ENCODE results near the gene TBC1D1. TPM values are rescaled to one million over a fixed set of nuclear protein-coding genes. Genes with fewer than 3 reads are reported as not detected.
A peak's percentile ranks its signal among the peaks of the same experiment; 100 is the strongest.

The TBC1D1 gene
- total and polyA plus RNA-seq, 5 donors from 2014 or later = 12.3 to 48.2 (median 19.4) TPM

GRCh38 chr4:37862961-37863360 lies 27.9 kb upstream of the TBC1D1 start:
- peaks cover 27% of the 10 kb centered on the region for H3K36me3 ChIP-seq (ENCODE audit: control insufficient read depth, insufficient read depth, low read length)
- H3K36me3 Mint-ChIP-seq = peaks cover 44% of the 10 kb centered on the region
- ATAC-seq (ENCODE audit: low read depth in 2 of 2) = no peak
- peaks cover 0 to 3% (median 0%) of the 10 kb centered on the region in 4 donors for H3K4me1 Mint-ChIP-seq
- no peaks in the 10 kb centered on the region for H3K4me1 ChIP-seq (ENCODE audit: control insufficient read depth, insufficient read depth, low read length, poor library complexity, severe bottlenecking)
- no peak overlapping the region for H3K27ac ChIP-seq (ENCODE audit: insufficient read depth, low read length, poor library complexity, severe bottlenecking)
- H3K9me3 ChIP-seq (ENCODE audit: control insufficient read depth in 2 of 2, low read length in 2 of 2) = no peaks in the 10 kb centered on the region
- H3K27ac Mint-ChIP-seq = peak overlapping the region in 1 of 3 donors; percentile 17
- no peaks in the 10 kb centered on the region for H3K27me3 Mint-ChIP-seq
- no peak overlapping the region for H3K4me3 ChIP-seq (ENCODE audit: low read depth, low read length)
- no peak overlapping the region for H3K4me3 Mint-ChIP-seq
- DNase-seq = no peak
- no peaks in the 10 kb centered on the region for H3K9me3 Mint-ChIP-seq
- no peaks in the 10 kb centered on the region for H3K27me3 ChIP-seq (ENCODE audit: control insufficient read depth, insufficient read depth, low read length)

DNA sequence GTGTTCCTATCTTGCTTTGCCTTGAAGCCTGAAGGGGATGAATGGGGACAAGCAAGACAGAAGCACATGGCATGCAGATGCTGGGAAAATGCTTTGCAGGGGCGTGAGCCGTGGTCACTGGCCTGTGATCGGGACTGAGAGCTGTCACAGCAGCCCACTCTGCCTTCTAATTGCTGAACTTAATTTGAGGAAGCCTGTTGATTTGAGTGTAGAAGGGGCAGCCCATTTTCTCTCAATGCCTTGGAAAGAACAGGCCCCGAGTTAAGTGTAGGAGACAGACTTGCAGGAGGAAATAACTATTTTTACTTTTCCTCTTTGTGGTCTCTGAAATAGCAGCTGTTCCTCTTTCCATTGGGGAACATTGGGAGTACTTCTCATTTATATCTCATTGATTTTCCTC lies 26.1 kb upstream of the TBC1D1 start:
- Histone ChIP-seq H3K4me1 (ENCODE audit: control insufficient read depth, insufficient read depth, low read length, poor library complexity, severe bottlenecking) (no peaks in the 10 kb centered on the region), H3K27ac (ENCODE audit: insufficient read depth, low read length, poor library complexity, severe bottlenecking) (no peak overlapping the region), H3K4me3 (ENCODE audit: low read depth, low read length) (no peak overlapping the region), H3K36me3 (ENCODE audit: control insufficient read depth, insufficient read depth, low read length) (peaks cover 18% of the 10 kb centered on the region), H3K9me3 (ENCODE audit: control insufficient read depth in 2 of 2, low read length in 2 of 2) (no peaks in the 10 kb centered on the region), H3K27me3 (ENCODE audit: control insufficient read depth, insufficient read depth, low read length) (no peaks in the 10 kb centered on the region)
- Mint-ChIP-seq H3K4me3 (no peak overlapping the region), H3K9me3 (no peaks in the 10 kb centered on the region), H3K36me3 (peaks cover 50% of the 10 kb centered on the region), H3K27ac (no peak overlapping the region), H3K4me1 (peaks cover 0 to 3% (median 0%) of the 10 kb centered on the region in 4 donors), H3K27me3 (no peaks in the 10 kb centered on the region)
- DNase-seq (no peak), ATAC-seq (ENCODE audit: low read depth in 2 of 2) (no peak)

DNA sequence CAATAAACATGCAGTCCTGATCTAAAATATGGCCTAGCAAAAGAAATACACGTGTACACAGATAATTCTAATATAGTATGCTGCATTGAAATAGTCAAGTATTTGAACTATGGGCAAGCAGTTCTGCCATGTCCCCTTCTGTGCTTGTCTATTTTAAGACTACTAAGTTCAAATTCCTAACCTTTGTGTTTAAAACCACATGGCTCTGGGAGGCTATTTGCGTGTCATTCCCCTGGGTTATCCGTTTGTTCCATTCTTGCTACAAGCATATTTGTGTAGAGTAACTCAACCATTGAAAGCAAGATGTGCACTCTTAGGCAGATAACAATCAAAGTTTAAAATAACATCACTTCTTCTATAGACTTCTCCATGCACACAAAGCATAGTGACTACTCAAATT lies 25.4 kb upstream of the TBC1D1 start:
- Histone ChIP-seq H3K4me3 (ENCODE audit: low read depth, low read length) (no peak overlapping the region), H3K4me1 (ENCODE audit: control insufficient read depth, insufficient read depth, low read length, poor library complexity, severe bottlenecking) (no peaks in the 10 kb centered on the region), H3K9me3 (ENCODE audit: control insufficient read depth in 2 of 2, low read length in 2 of 2) (no peaks in the 10 kb centered on the region), H3K27ac (ENCODE audit: insufficient read depth, low read length, poor library complexity, severe bottlenecking) (no peak overlapping the region), H3K36me3 (ENCODE audit: control insufficient read depth, insufficient read depth, low read length) (peaks cover 18% of the 10 kb centered on the region), H3K27me3 (ENCODE audit: control insufficient read depth, insufficient read depth, low read length) (no peaks in the 10 kb centered on the region)
- DNase-seq (no peak), ATAC-seq (ENCODE audit: low read depth in 2 of 2) (no peak)
- H3K36me3 Mint-ChIP-seq = peaks cover 50% of the 10 kb centered on the region
- H3K4me1 Mint-ChIP-seq = peaks cover 0 to 3% (median 0%) of the 10 kb centered on the region in 4 donors
- no peak overlapping the region for H3K27ac Mint-ChIP-seq
- H3K4me3 Mint-ChIP-seq = no peak overlapping the region
- no peaks in the 10 kb centered on the region for H3K27me3 Mint-ChIP-seq
- H3K9me3 Mint-ChIP-seq = no peaks in the 10 kb centered on the region

DNA sequence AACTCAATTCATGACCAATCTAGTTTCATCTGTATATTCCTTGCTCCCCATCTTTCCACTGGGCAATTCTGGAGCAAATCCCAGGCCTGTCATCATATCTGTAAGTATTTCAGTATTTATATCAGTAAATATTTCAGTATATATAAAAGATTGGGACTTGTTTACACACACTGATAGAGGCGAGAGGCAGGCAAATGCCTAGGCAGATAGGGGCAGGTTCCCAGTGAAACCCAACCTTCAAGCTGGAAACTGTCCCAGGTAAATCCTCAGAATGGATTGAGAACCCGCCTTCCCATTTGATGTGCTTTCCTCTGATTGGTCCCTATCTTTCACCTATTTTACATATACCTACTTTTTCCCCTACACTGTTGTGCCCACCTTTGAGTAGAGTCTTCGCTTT lies 23.8 kb upstream of the TBC1D1 start:
- H3K27ac Mint-ChIP-seq = no peak overlapping the region
- no peak for ATAC-seq (ENCODE audit: low read depth in 2 of 2)
- H3K4me1 Mint-ChIP-seq = peaks cover 0 to 9% (median 6%) of the 10 kb centered on the region in 4 donors

GRCh38 chr4:37868238-37868637 lies 22.6 kb upstream of the TBC1D1 start:
- H3K27me3 Mint-ChIP-seq = no peaks in the 10 kb centered on the region
- DNase-seq = no peak
- no peak overlapping the region for H3K4me3 Mint-ChIP-seq
- H3K27me3 ChIP-seq (ENCODE audit: control insufficient read depth, insufficient read depth, low read length) = no peaks in the 10 kb centered on the region
- peaks cover 3% of the 10 kb centered on the region for H3K36me3 ChIP-seq (ENCODE audit: control insufficient read depth, insufficient read depth, low read length)
- H3K4me1 ChIP-seq (ENCODE audit: control insufficient read depth, insufficient read depth, low read length, poor library complexity, severe bottlenecking) = no peaks in the 10 kb centered on the region
- peaks cover 33% of the 10 kb centered on the region for H3K36me3 Mint-ChIP-seq
- no peaks in the 10 kb centered on the region for H3K9me3 Mint-ChIP-seq
- ATAC-seq (ENCODE audit: low read depth in 2 of 2) = no peak
- H3K9me3 ChIP-seq (ENCODE audit: control insufficient read depth in 2 of 2, low read length in 2 of 2) = no peaks in the 10 kb centered on the region
- no peak overlapping the region for H3K27ac Mint-ChIP-seq
- no peak overlapping the region for H3K27ac ChIP-seq (ENCODE audit: insufficient read depth, low read length, poor library complexity, severe bottlenecking)
- no peak overlapping the region for H3K4me3 ChIP-seq (ENCODE audit: low read depth, low read length)
- H3K4me1 Mint-ChIP-seq = peaks cover 5 to 15% (median 13%) of the 10 kb centered on the region in 4 donors

More for the DNA sequence above, 23.8 kb upstream of the TBC1D1 start:
- Histone ChIP-seq H3K9me3 (ENCODE audit: control insufficient read depth in 2 of 2, low read length in 2 of 2) (no peaks in the 10 kb centered on the region), H3K36me3 (ENCODE audit: control insufficient read depth, insufficient read depth, low read length) (peaks cover 8% of the 10 kb centered on the region), H3K4me3 (ENCODE audit: low read depth, low read length) (no peak overlapping the region), H3K4me1 (ENCODE audit: control insufficient read depth, insufficient read depth, low read length, poor library complexity, severe bottlenecking) (no peaks in the 10 kb centered on the region), H3K27me3 (ENCODE audit: control insufficient read depth, insufficient read depth, low read length) (no peaks in the 10 kb centered on the region), H3K27ac (ENCODE audit: insufficient read depth, low read length, poor library complexity, severe bottlenecking) (no peak overlapping the region)
- Mint-ChIP-seq H3K4me3 (no peak overlapping the region), H3K27me3 (no peaks in the 10 kb centered on the region), H3K9me3 (no peaks in the 10 kb centered on the region), H3K36me3 (peaks cover 37% of the 10 kb centered on the region)
- no peak for DNase-seq

DNA sequence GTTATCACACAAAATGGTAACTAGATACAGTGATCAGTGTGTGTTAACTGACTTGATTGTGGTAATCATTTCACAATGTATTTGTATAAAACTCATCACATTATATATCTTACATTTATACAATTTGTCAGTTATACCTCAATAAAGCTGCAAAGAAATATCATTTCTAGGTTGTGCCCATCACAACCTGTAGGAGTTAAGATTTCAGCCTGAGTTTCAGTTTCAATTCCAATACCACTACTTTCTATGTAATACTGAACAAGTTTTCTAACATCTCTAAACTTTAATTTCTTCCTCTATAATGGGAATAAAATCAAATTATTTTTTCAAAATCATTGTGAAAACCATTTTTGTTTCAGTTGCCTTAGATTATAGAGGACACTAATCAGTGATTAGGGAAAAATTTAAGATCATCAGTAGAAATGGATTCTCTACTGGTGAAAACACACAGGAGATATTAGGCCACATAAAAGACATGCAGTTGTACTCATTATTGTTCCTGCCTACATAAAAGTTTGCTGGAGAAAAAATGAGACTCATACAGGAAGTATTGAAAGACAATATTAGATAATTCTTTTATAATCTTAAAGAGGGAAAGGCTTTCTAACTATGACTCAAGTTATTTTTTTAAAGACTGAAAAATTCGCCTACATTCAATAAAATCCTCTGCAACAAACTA lies 18.4 kb upstream of the TBC1D1 start:
- Histone ChIP-seq H3K9me3 (ENCODE audit: control insufficient read depth in 2 of 2, low read length in 2 of 2) (no peaks in the 10 kb centered on the region), H3K4me3 (ENCODE audit: low read depth, low read length) (no peak overlapping the region), H3K27ac (ENCODE audit: insufficient read depth, low read length, poor library complexity, severe bottlenecking) (no peak overlapping the region), H3K4me1 (ENCODE audit: control insufficient read depth, insufficient read depth, low read length, poor library complexity, severe bottlenecking) (no peaks in the 10 kb centered on the region), H3K36me3 (ENCODE audit: control insufficient read depth, insufficient read depth, low read length) (peaks cover 2% of the 10 kb centered on the region), H3K27me3 (ENCODE audit: control insufficient read depth, insufficient read depth, low read length) (no peaks in the 10 kb centered on the region)
- DNase-seq = peak in 1 of 3 donors; percentile 30
- Mint-ChIP-seq H3K9me3 (no peaks in the 10 kb centered on the region), H3K4me1 (peaks cover 5 to 16% (median 14%) of the 10 kb centered on the region in 4 donors), H3K4me3 (no peak overlapping the region), H3K36me3 (peaks cover 16% of the 10 kb centered on the region), H3K27me3 (no peaks in the 10 kb centered on the region), H3K27ac (peak overlapping the region in 2 of 3 donors; percentile 3 to 58)
- no peak for ATAC-seq (ENCODE audit: low read depth in 2 of 2)

GRCh38 chr4:37873386-37873785 lies 17.5 kb upstream of the TBC1D1 start:
- Histone ChIP-seq H3K36me3 (ENCODE audit: control insufficient read depth, insufficient read depth, low read length) (no peaks in the 10 kb centered on the region), H3K27ac (ENCODE audit: insufficient read depth, low read length, poor library complexity, severe bottlenecking) (no peak overlapping the region), H3K9me3 (ENCODE audit: control insufficient read depth in 2 of 2, low read length in 2 of 2) (no peaks in the 10 kb centered on the region), H3K4me3 (ENCODE audit: low read depth, low read length) (no peak overlapping the region), H3K27me3 (ENCODE audit: control insufficient read depth, insufficient read depth, low read length) (no peaks in the 10 kb centered on the region), H3K4me1 (ENCODE audit: control insufficient read depth, insufficient read depth, low read length, poor library complexity, severe bottlenecking) (no peaks in the 10 kb centered on the region)
- peaks cover 5 to 16% (median 14%) of the 10 kb centered on the region in 4 donors for H3K4me1 Mint-ChIP-seq
- no peak overlapping the region for H3K4me3 Mint-ChIP-seq
- no peak overlapping the region for H3K27ac Mint-ChIP-seq
- H3K36me3 Mint-ChIP-seq = peaks cover 8% of the 10 kb centered on the region
- no peaks in the 10 kb centered on the region for H3K9me3 Mint-ChIP-seq
- ATAC-seq (ENCODE audit: low read depth in 2 of 2) (no peak), DNase-seq (no peak)
- H3K27me3 Mint-ChIP-seq = no peaks in the 10 kb centered on the region

DNA sequence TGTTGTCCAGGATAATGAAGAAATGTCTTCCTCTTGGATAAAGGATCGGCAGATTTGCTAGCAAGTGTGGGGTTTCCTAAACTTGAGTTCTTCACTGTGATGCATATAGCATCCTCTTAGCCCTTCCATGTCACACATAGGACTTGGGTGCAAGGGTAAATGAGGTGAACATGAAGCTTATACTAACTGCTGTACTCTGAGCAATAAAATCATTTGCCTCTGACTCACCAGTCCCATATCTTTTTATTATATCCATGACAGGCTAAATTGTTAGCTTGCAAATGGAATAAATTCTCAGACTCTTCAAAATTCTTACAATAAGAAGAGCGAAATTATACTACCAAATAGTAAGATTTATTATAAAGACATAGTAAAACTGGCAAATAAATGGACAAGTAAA lies 14.7 kb upstream of the TBC1D1 start:
- ATAC-seq (ENCODE audit: low read depth in 2 of 2) = no peak
- H3K4me3 Mint-ChIP-seq = no peak overlapping the region
- no peaks in the 10 kb centered on the region for H3K36me3 Mint-ChIP-seq
- Histone ChIP-seq H3K36me3 (ENCODE audit: control insufficient read depth, insufficient read depth, low read length) (no peaks in the 10 kb centered on the region), H3K27ac (ENCODE audit: insufficient read depth, low read length, poor library complexity, severe bottlenecking) (no peak overlapping the region), H3K9me3 (ENCODE audit: control insufficient read depth in 2 of 2, low read length in 2 of 2) (no peaks in the 10 kb centered on the region), H3K27me3 (ENCODE audit: control insufficient read depth, insufficient read depth, low read length) (no peaks in the 10 kb centered on the region), H3K4me3 (ENCODE audit: low read depth, low read length) (no peak overlapping the region), H3K4me1 (ENCODE audit: control insufficient read depth, insufficient read depth, low read length, poor library complexity, severe bottlenecking) (no peaks in the 10 kb centered on the region)
- DNase-seq = no peak
- H3K4me1 Mint-ChIP-seq = peaks cover 5 to 17% (median 15%) of the 10 kb centered on the region in 4 donors
- H3K27me3 Mint-ChIP-seq = no peaks in the 10 kb centered on the region
- no peaks in the 10 kb centered on the region for H3K9me3 Mint-ChIP-seq
- H3K27ac Mint-ChIP-seq = no peak overlapping the region
